ENCODE data around the gene ZBTB39.
"Not testable (repeated sequence)": the region's sequence is repeated elsewhere in the genome, so short reads cannot be mapped to it uniquely, and the experiment has no call there.

Gene ZBTB39

GRCh38 chr12:56979628-56980027, 26.7 kb downstream of the ZBTB39 start:
- TF ChIP-seq EZH2 (IDR thresholded peaks at IDR 0.05; ENCODE audit: borderline replicate concordance, low read length) (no peak), CTCF (IDR thresholded peaks at IDR 0.05; ENCODE audit: low read length) (no peak)
- Histone ChIP-seq H3K27ac (ENCODE audit: low read depth, low read length, poor library complexity, severe bottlenecking) (no peak overlapping the region), H3K36me3 (ENCODE audit: insufficient read depth, low read length) (no peaks in the 10 kb centered on the region), H2AFZ (ENCODE audit: low read length) (no peak overlapping the region), H3K9me2 (ENCODE audit: low read depth, low read length) (no peaks in the 10 kb centered on the region), H3K9me3 (ENCODE audit: low read length) (no peaks in the 10 kb centered on the region), H3K9ac (ENCODE audit: low read length) (no peak overlapping the region), H3K79me2 (ENCODE audit: insufficient read depth, low read length) (no peaks in the 10 kb centered on the region), H3F3A (ENCODE audit: insufficient read depth, low read length) (no peaks in the 10 kb centered on the region), H3K4me1 (ENCODE audit: insufficient read depth, low read length, severe bottlenecking) (no peaks in the 10 kb centered on the region), H3K27me3 (ENCODE audit: insufficient read depth, low read length) (no peaks in the 10 kb centered on the region), H3K4me2 (ENCODE audit: low read length) (no peak overlapping the region), H4K20me1 (ENCODE audit: insufficient read depth, low read length) (no peaks in the 10 kb centered on the region), H3K4me3 (ENCODE audit: low read depth, low read length, poor library complexity, severe bottlenecking) (no peak overlapping the region)

- no peak overlapping the region for H3K9ac ChIP-seq (ENCODE audit: low read length)
- H3K4me3 ChIP-seq (ENCODE audit: low read depth, low read length, poor library complexity, severe bottlenecking) = no peak overlapping the region
- H3K27me3 ChIP-seq (ENCODE audit: insufficient read depth, low read length) = no peaks in the 10 kb centered on the region
These were observed 27.8 kb downstream of the ZBTB39 start for GRCh38 chr12:56978397-56979138.

GRCh38 chr12:56977361-56977760, 29.0 kb downstream of the ZBTB39 start:
- not testable (repeated sequence) for H3K4me1 ChIP-seq (ENCODE audit: insufficient read depth, low read length, severe bottlenecking); H3K9me2 ChIP-seq (ENCODE audit: low read depth, low read length); H3K9ac ChIP-seq (ENCODE audit: low read length); H3K79me2 ChIP-seq (ENCODE audit: insufficient read depth, low read length); H3K9me3 ChIP-seq (ENCODE audit: low read length); H3K36me3 ChIP-seq (ENCODE audit: insufficient read depth, low read length); H2AFZ ChIP-seq (ENCODE audit: low read length); H3K4me3 ChIP-seq (ENCODE audit: low read depth, low read length, poor library complexity, severe bottlenecking); H3K27ac ChIP-seq (ENCODE audit: low read depth, low read length, poor library complexity, severe bottlenecking); H3K4me2 ChIP-seq (ENCODE audit: low read length); H3F3A ChIP-seq (ENCODE audit: insufficient read depth, low read length); H4K20me1 ChIP-seq (ENCODE audit: insufficient read depth, low read length); H3K27me3 ChIP-seq (ENCODE audit: insufficient read depth, low read length)

More at GRCh38 chr12:56978397-56979138, 27.8 kb downstream of the ZBTB39 start:
- Histone ChIP-seq H3K4me1 (ENCODE audit: insufficient read depth, low read length, severe bottlenecking) (no peaks in the 10 kb centered on the region), H3K79me2 (ENCODE audit: insufficient read depth, low read length) (no peaks in the 10 kb centered on the region), H3K9me3 (ENCODE audit: low read length) (no peaks in the 10 kb centered on the region), H3K27ac (ENCODE audit: low read depth, low read length, poor library complexity, severe bottlenecking) (no peak overlapping the region), H3K9me2 (ENCODE audit: low read depth, low read length) (no peaks in the 10 kb centered on the region), H4K20me1 (ENCODE audit: insufficient read depth, low read length) (no peaks in the 10 kb centered on the region), H3K4me2 (ENCODE audit: low read length) (no peak overlapping the region), H3K36me3 (ENCODE audit: insufficient read depth, low read length) (no peaks in the 10 kb centered on the region), H2AFZ (ENCODE audit: low read length) (no peak overlapping the region), H3F3A (ENCODE audit: insufficient read depth, low read length) (no peaks in the 10 kb centered on the region)
- TF ChIP-seq CTCF (IDR thresholded peaks at IDR 0.05; ENCODE audit: low read length) = no peak
- TF ChIP-seq EZH2 (IDR thresholded peaks at IDR 0.05; ENCODE audit: borderline replicate concordance, low read length) = no peak

GRCh38 chr12:56974224-56974623, 32.1 kb downstream of the ZBTB39 start:
- H3K4me3 ChIP-seq (ENCODE audit: low read depth, low read length, poor library complexity, severe bottlenecking); H2AFZ ChIP-seq (ENCODE audit: low read length); H3F3A ChIP-seq (ENCODE audit: insufficient read depth, low read length); H3K27me3 ChIP-seq (ENCODE audit: insufficient read depth, low read length); H3K79me2 ChIP-seq (ENCODE audit: insufficient read depth, low read length); H4K20me1 ChIP-seq (ENCODE audit: insufficient read depth, low read length); H3K4me2 ChIP-seq (ENCODE audit: low read length); H3K27ac ChIP-seq (ENCODE audit: low read depth, low read length, poor library complexity, severe bottlenecking); H3K4me1 ChIP-seq (ENCODE audit: insufficient read depth, low read length, severe bottlenecking); H3K9ac ChIP-seq (ENCODE audit: low read length); H3K9me3 ChIP-seq (ENCODE audit: low read length); H3K36me3 ChIP-seq (ENCODE audit: insufficient read depth, low read length); H3K9me2 ChIP-seq (ENCODE audit: low read depth, low read length): not testable (repeated sequence)

- not testable (repeated sequence) for H3K36me3 ChIP-seq (ENCODE audit: insufficient read depth, low read length); H2AFZ ChIP-seq (ENCODE audit: low read length); H3K4me1 ChIP-seq (ENCODE audit: insufficient read depth, low read length, severe bottlenecking); H3K9me3 ChIP-seq (ENCODE audit: low read length); H3K27me3 ChIP-seq (ENCODE audit: insufficient read depth, low read length); H3K4me2 ChIP-seq (ENCODE audit: low read length); H4K20me1 ChIP-seq (ENCODE audit: insufficient read depth, low read length); H3K9ac ChIP-seq (ENCODE audit: low read length); H3F3A ChIP-seq (ENCODE audit: insufficient read depth, low read length); H3K4me3 ChIP-seq (ENCODE audit: low read depth, low read length, poor library complexity, severe bottlenecking); H3K79me2 ChIP-seq (ENCODE audit: insufficient read depth, low read length); H3K27ac ChIP-seq (ENCODE audit: low read depth, low read length, poor library complexity, severe bottlenecking); H3K9me2 ChIP-seq (ENCODE audit: low read depth, low read length)
These were observed 37.4 kb downstream of the ZBTB39 start for GRCh38 chr12:56968910-56969309.

GRCh38 chr12:56965997-56966642, 40.2 kb downstream of the ZBTB39 start:
- H3K27ac ChIP-seq (ENCODE audit: low read depth, low read length, poor library complexity, severe bottlenecking) = not testable (repeated sequence)

More at GRCh38 chr12:56965997-56966642, 40.2 kb downstream of the ZBTB39 start:
- not testable (repeated sequence) for H4K20me1 ChIP-seq (ENCODE audit: insufficient read depth, low read length); H3F3A ChIP-seq (ENCODE audit: insufficient read depth, low read length); H3K4me3 ChIP-seq (ENCODE audit: low read depth, low read length, poor library complexity, severe bottlenecking); H3K4me1 ChIP-seq (ENCODE audit: insufficient read depth, low read length, severe bottlenecking); H2AFZ ChIP-seq (ENCODE audit: low read length); H3K4me2 ChIP-seq (ENCODE audit: low read length); H3K36me3 ChIP-seq (ENCODE audit: insufficient read depth, low read length); H3K9ac ChIP-seq (ENCODE audit: low read length); H3K79me2 ChIP-seq (ENCODE audit: insufficient read depth, low read length); H3K9me2 ChIP-seq (ENCODE audit: low read depth, low read length); H3K27me3 ChIP-seq (ENCODE audit: insufficient read depth, low read length); H3K9me3 ChIP-seq (ENCODE audit: low read length)

All from OCI-LY1 (cell line).